IMR-90 (cell line): ENCODE results near the gene ARHGEF33. TPM values are rescaled to one million over a fixed set of nuclear protein-coding genes. Genes with fewer than 3 reads are reported as not detected.
A peak's percentile ranks its signal among the peaks of the same experiment; 100 is the strongest.

Experiments
- ATAC-seq: fragments of 200-7000 bp; cut with Tn5 transposase; 2 replicates; pipeline ENCODE4 v1.9.1; 2020; ENCODE audit warnings: low read depth, mild to moderate bottlenecking, moderate library complexity
- BruUV-seq: library from RNA; stranded (reverse); fragments of 400-500 nt; replicated peaks from 2 replicates; lab custom pipeline; 2021; lab: Mats Ljungman, UMichigan
- CTCF ChIA-PET: fragments of 300-600 bp; formaldehyde crosslinking; extraction: SDS; loops from one replicate; lab custom pipeline; 2021; ENCODE audit warnings: antibody characterized with exemption; lab: Yijun Ruan, JAX
- POLR2A ChIA-PET: fragments of 300-600 bp; sonication (Branson Sonifier 250); formaldehyde crosslinking; loops from one replicate; lab custom pipeline; 2022; ENCODE audit warnings: antibody characterized with exemption; ENCODE audit not compliant: unreplicated experiment; lab: Charles Lee
- DNase-seq: peaks from one replicate; pipeline ENCODE4 v3.0.0; 2013
- H2AFZ ChIP-seq: replicated peaks from 2 replicates; pipeline ENCODE3; 2013; ENCODE audit warnings: low read length, mild to moderate bottlenecking; ENCODE audit not compliant: poor library complexity
- H2AK5ac ChIP-seq: 2 replicates; pipeline ENCODE4 v1.6.1; 2013; ENCODE audit warnings: low read depth, low read length, inconsistent platforms
- H2AK9ac ChIP-seq: replicated peaks from 2 replicates; pipeline ENCODE3; 2013; ENCODE audit warnings: mild to moderate bottlenecking, low read depth, low read length, moderate library complexity; ENCODE audit not compliant: poor library complexity
- H2BK120ac ChIP-seq: 2 replicates; pipeline ENCODE4 v1.6.1; 2013; ENCODE audit warnings: low read depth, low read length, inconsistent platforms
- H2BK15ac ChIP-seq: 3 replicates; pipeline ENCODE4 v1.6.1; 2013; ENCODE audit warnings: low read depth, low read length, inconsistent platforms
- H2BK20ac ChIP-seq: 2 replicates; pipeline ENCODE4 v1.6.1; 2013; ENCODE audit warnings: low read depth, mild to moderate bottlenecking, inconsistent platforms, low read length, moderate library complexity
- H2BK5ac ChIP-seq: 2 replicates; pipeline ENCODE4 v1.6.1; 2013; ENCODE audit warnings: mild to moderate bottlenecking, low read depth, low read length, inconsistent platforms; ENCODE audit not compliant: poor library complexity, severe bottlenecking
- H3K14ac ChIP-seq: replicated peaks from 2 replicates; pipeline ENCODE4 v1.6.1; 2013; ENCODE audit warnings: low read depth, low read length, inconsistent platforms
- H3K18ac ChIP-seq: 2 replicates; pipeline ENCODE4 v1.6.1; 2013; ENCODE audit warnings: low read depth, low read length, control low read depth
- H3K23ac ChIP-seq: 2 replicates; pipeline ENCODE4 v1.6.1; 2013; ENCODE audit warnings: low read depth, low read length, inconsistent platforms
- H3K27ac ChIP-seq: 2 replicates; pipeline ENCODE4 v1.5.1; 2013; ENCODE audit warnings: mild to moderate bottlenecking, control low read depth, low read length; ENCODE audit not compliant: insufficient read depth
- H3K27me3 ChIP-seq: 2 replicates; pipeline ENCODE4 v1.6.1; 2013; ENCODE audit warnings: low read length; ENCODE audit not compliant: control insufficient read depth, insufficient read depth
- H3K36me3 ChIP-seq: 2 replicates; pipeline ENCODE4 v1.6.1; 2013; ENCODE audit warnings: low read length, mixed read lengths; ENCODE audit not compliant: control insufficient read depth, insufficient read depth
- H3K4ac ChIP-seq: 2 replicates; pipeline ENCODE4 v1.6.1; 2013; ENCODE audit warnings: low read depth, low read length, inconsistent platforms
- H3K4me1 ChIP-seq: 2 replicates; pipeline ENCODE4 v1.6.1; 2013; ENCODE audit warnings: low read length, mixed read lengths; ENCODE audit not compliant: control insufficient read depth, insufficient read depth
- H3K4me2 ChIP-seq: 2 replicates; pipeline ENCODE4 v1.6.1; 2013; ENCODE audit warnings: low read depth, mild to moderate bottlenecking, control low read depth, low read length, moderate library complexity
- H3K4me3 ChIP-seq: 2 replicates; pipeline ENCODE4 v1.5.1; 2013; ENCODE audit warnings: low read depth, mild to moderate bottlenecking, control low read depth, low read length, moderate library complexity; ENCODE audit not compliant: insufficient read depth
- H3K56ac ChIP-seq: 2 replicates; pipeline ENCODE4 v1.6.1; 2013; ENCODE audit warnings: low read length, inconsistent platforms; ENCODE audit not compliant: insufficient read depth; ENCODE audit errors: extremely low read depth
- H3K79me1 ChIP-seq, 2 experiments: 2 replicates each; pipeline ENCODE4 v1.6.1; 2013; ENCODE audit warnings: low read length in 2 of 2, inconsistent platforms in 1 of 2, low read depth in 1 of 2
- H3K9ac ChIP-seq: 2 replicates; pipeline ENCODE4 v1.6.1; 2013; ENCODE audit warnings: low read depth, low read length, control low read depth
- H3K9me1 ChIP-seq: 2 replicates; pipeline ENCODE4 v1.6.1; 2013; ENCODE audit warnings: low read length, inconsistent platforms; ENCODE audit not compliant: insufficient read depth
- H3K9me3 ChIP-seq: 2 replicates; pipeline ENCODE4 v1.6.1; 2013; ENCODE audit warnings: low read length; ENCODE audit not compliant: control insufficient read depth, insufficient read depth
- H4K20me1 ChIP-seq: 2 replicates; pipeline ENCODE4 v1.6.1; 2013; ENCODE audit warnings: low read length, inconsistent platforms; ENCODE audit not compliant: insufficient read depth
- H4K5ac ChIP-seq: 2 replicates; pipeline ENCODE4 v1.6.1; 2013; ENCODE audit warnings: mild to moderate bottlenecking, low read depth, low read length, control low read depth
- H4K8ac ChIP-seq, 2 experiments: 2 replicates each; pipeline ENCODE4 v1.6.1; 2013; ENCODE audit warnings: low read depth in 2 of 2, low read length in 2 of 2, control low read depth in 1 of 2, inconsistent platforms in 1 of 2
- H4K91ac ChIP-seq: 2 replicates; pipeline ENCODE4 v1.6.1; 2013; ENCODE audit warnings: low read depth, low read length, inconsistent platforms; ENCODE audit not compliant: insufficient read depth
- BHLHE40 ChIP-seq: fragments of 150-350 bp; IDR thresholded peaks from 2 replicates; pipeline ENCODE4 v1.6.1; 2016; ENCODE audit warnings: mild to moderate bottlenecking, low read depth, low read length
- MAFK ChIP-seq: IDR thresholded peaks from 2 replicates; pipeline ENCODE4 v1.6.1; 2012; ENCODE audit warnings: low read depth, low read length, improper control_type of control experiment
- NFE2L2 ChIP-seq: fragments of 150-350 bp; IDR thresholded peaks from 2 replicates; pipeline ENCODE4 v1.6.1; 2016; ENCODE audit warnings: low read depth, mild to moderate bottlenecking, low read length
- WGBS, 2 experiments: methylation state at CpG; one replicate each; pipeline versions ENCODE4 v1.1.5 to v1.1.7; 2013; ENCODE audit warnings: missing lambda C conversion rate in 2 of 2; ENCODE audit not compliant: insufficient read length in 1 of 2; ENCODE audit errors: extremely low coverage in 2 of 2; 5-methylcytosine and 5-hydroxymethylcytosine counted together
- dilution Hi-C: fragments of 300-500 bp; cut with HindIII; formaldehyde crosslinking; loops from one replicate; pipeline ENCODE4 v1.14.3; 2018; ENCODE audit warnings: low sequenced_read_pairs; ENCODE audit not compliant: unreplicated experiment
- in situ Hi-C: fragments of 300-500 bp; cut with MboI; formaldehyde crosslinking; loops from 3 replicates; pipeline ENCODE4 v1.14.3; 2019; ENCODE audit warnings: low sequenced_read_pairs, inconsistent platforms, mixed read lengths
- intact Hi-C: fragments of 100-400 bp; cut with micrococcal nuclease; formaldehyde crosslinking; loops from 2 replicates; pipeline ENCODE4 v1.10.0; 2022
- polyA plus RNA-seq, 3 experiments: library from polyadenylated mRNA; depleted of rRNA; stranded (reverse); fragments of >200 nt; gene quantifications; 2 replicates each; pipeline ENCODE4 v1.2.3, GENCODE V29; 2012; ENCODE audit warnings: low replicate concordance in 1 of 3
- total RNA-seq: library from RNA; depleted of rRNA; stranded (reverse); fragments of >200 nt; gene quantifications from 2 replicates; pipeline ENCODE4 v1.2.3, GENCODE V29; 2012

Gene ARHGEF33
- total and polyA plus RNA-seq, 2 of the 4 experiments (the other 2 are of a cell fraction): 0.18 to 0.21 TPM

- Histone ChIP-seq H3K9ac (no peak overlapping the region), H3K56ac (no peak overlapping the region), H3K9me3 (no peaks in the 10 kb centered on the region), H4K91ac (no peak overlapping the region), H2AFZ (no peak overlapping the region), H2AK5ac (no peak overlapping the region), H3K23ac (no peak overlapping the region), H4K5ac (no peak overlapping the region), H3K4me2 (no peak overlapping the region), H2BK120ac (no peak overlapping the region), H3K14ac (no peak overlapping the region), H2BK15ac (no peak overlapping the region), H3K4me1 (no peaks in the 10 kb centered on the region), H3K36me3 (peaks cover 16% of the 10 kb centered on the region), H3K9me1 (peaks cover 4% of the 10 kb centered on the region; the same call in 1 of the 2 replicates), H4K8ac (no peak overlapping the region), H4K20me1 (no peaks in the 10 kb centered on the region), H3K18ac (no peak overlapping the region), H3K27ac (no peak overlapping the region), H2BK20ac (no peak overlapping the region), H3K4me3 (no peak overlapping the region), H2AK9ac (no peak overlapping the region), H3K4ac (no peak overlapping the region), H3K79me1 (no peaks in the 10 kb centered on the region), H2BK5ac (no peak overlapping the region), H3K27me3 (no peaks in the 10 kb centered on the region)
- in situ Hi-C loops: no loop called here
- ATAC-seq: no peak
- POLR2A ChIA-PET: no interaction called here
- no peak for DNase-seq
- no CpG with 5 or more reads among the region's 1 CpG for WGBS, 2 experiments
- CTCF ChIA-PET: no interaction called here
- dilution Hi-C loops: no loop called here
- intact Hi-C loops: no loop called here
- no TSS peak for BruUV-seq
- peak; percentile 93 for TF ChIP-seq NFE2L2
- peak; percentile 80 for TF ChIP-seq MAFK
- no peak for TF ChIP-seq BHLHE40
Measured at GRCh38 chr2:38982498-38982897, 92.8 kb downstream of the ARHGEF33 start.
